Thyroid gland (tissue), 4 donors: ENCODE data around the gene TPCN2.

Source experiments
- CTCF ChIP-seq, 6 experiments: fragments of 200-600 bp in 3 of 6; fragments of 450-650 bp in 3 of 6; sonication (generic) in 3 of 6; IDR thresholded peaks; one replicate each; pipeline ENCODE4 v1.5.1; 2016 to 2019; ENCODE audit warnings: antibody characterized with exemption in 6 of 6, mild to moderate bottlenecking in 2 of 6, inconsistent platforms in 1 of 6, moderate library complexity in 1 of 6
- POLR2A ChIP-seq, 2 donors: fragments of 450-650 bp; IDR thresholded peaks; one replicate each; pipeline ENCODE4 v1.6.1; 2017; ENCODE audit warnings: antibody characterized with exemption in 2 of 2, mild to moderate bottlenecking in 2 of 2, moderate library complexity in 1 of 2

GRCh38 chr11:69059429-69059828 lies 10.7 kb downstream of the TPCN2 start:
- TF ChIP-seq CTCF (IDR thresholded peaks at IDR 0.05) (no peak), POLR2A (IDR thresholded peaks at IDR 0.05) (no peak)
